ENCODE results near the gene MFSD8. TPM values are rescaled to one million over a fixed set of nuclear protein-coding genes. Genes with fewer than 3 reads are reported as not detected.

Gene MFSD8
- total and polyA plus RNA-seq, 2 of the 8 experiments (the other 6 are each of a cell fraction or from before 2014, with no cell fraction given), result 9.2 to 15.8 TPM

DNA sequence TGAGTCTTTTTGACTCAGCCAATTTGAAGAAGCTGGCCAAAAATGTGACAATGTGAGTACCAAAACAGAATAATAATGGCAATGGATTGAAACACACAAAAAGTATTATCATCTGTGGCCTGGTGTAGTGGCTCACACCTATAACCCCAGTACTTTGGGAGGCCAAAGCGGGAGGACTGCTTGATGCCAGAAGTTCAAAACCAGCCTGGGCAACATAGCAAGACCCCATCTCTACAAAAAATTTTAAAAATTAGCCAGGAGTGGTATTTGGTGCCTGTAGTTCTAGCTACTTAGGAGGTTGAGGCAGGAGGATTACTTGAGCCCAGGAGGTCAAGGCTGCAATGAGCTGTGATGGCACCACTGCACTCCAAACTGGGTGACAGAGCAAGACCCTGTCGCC lies 42.7 kb downstream of the MFSD8 start:
- 80% methylated on average over 2 of the region's 2 CpGs; no CpG with 5 or more reads in 1 of the 2 experiments for WGBS, 2 experiments (ENCODE audit: extremely low coverage in 1 of 2, insufficient coverage in 1 of 2, insufficient read length in 1 of 2, insufficient replicate concordance in 2 of 2, low coverage in 1 of 2, low lambda C conversion rate in 2 of 2, missing lambda C conversion rate in 1 of 2)
- no peak overlapping the region for H3K23ac ChIP-seq (ENCODE audit: insufficient read length)
- ChIA-PET POLR2A (ENCODE audit: partially characterized antibody) (interaction anchor here (0.9 to 1.6 kb wide), 2 partner anchors 11 to 41 kb away, joined by 3 to 4 read pairs; partner anchors contain the start of gene PLK4), CTCF (ENCODE audit: partially characterized antibody) (interaction anchor here (0.9 kb wide), 1 partner anchor 9 kb away, joined by 3 read pairs; no protein-coding TSS in a partner anchor)
- no peak overlapping the region for H3K4me2 ChIP-seq (ENCODE audit: insufficient read depth in 1 of 2, low read depth in 2 of 2, low read length in 2 of 2)
- H4K91ac ChIP-seq (replicated peaks; ENCODE audit: insufficient read length, low read length), result no peak overlapping the region
- no peaks in the 10 kb centered on the region for H4K20me1 ChIP-seq (replicated peaks in 1 of 2; ENCODE audit: control insufficient read depth in 1 of 2, insufficient read depth in 2 of 2, low read length in 2 of 2)
- no peak overlapping the region for H3K14ac ChIP-seq (ENCODE audit: insufficient read length)
- H3K9me3 ChIP-seq (ENCODE audit: insufficient read depth in 2 of 2, low read depth in 1 of 2, low read length in 1 of 2), result no peaks in the 10 kb centered on the region
- H4K8ac ChIP-seq (ENCODE audit: extremely low read depth, insufficient read depth, low read length), result no peak overlapping the region
- H3K23me2 ChIP-seq (ENCODE audit: low read depth, low read length), result no peaks in the 10 kb centered on the region
- no peak overlapping the region for H2BK5ac ChIP-seq (ENCODE audit: low read depth, low read length)
- no peaks in the 10 kb centered on the region for H3K79me2 ChIP-seq (ENCODE audit: control insufficient read depth in 1 of 2, insufficient read depth in 2 of 2, low read length in 2 of 2)
- TF ChIP-seq CTCF (IDR thresholded peaks at IDR 0.05; ENCODE audit: control extremely low read depth in 1 of 3, insufficient read depth in 1 of 3, low read depth in 1 of 3, low read length in 3 of 3) (no peak), TEAD4 (IDR thresholded peaks at IDR 0.05; ENCODE audit: low read depth, low read length) (no peak)
- FAIRE-seq (no peak), DNase-seq (ENCODE audit: low read depth in 1 of 2, low spot score in 2 of 2) (no peak)
- H2BK20ac ChIP-seq (ENCODE audit: low read length), result no peak overlapping the region
- H3K4ac ChIP-seq (replicated peaks; ENCODE audit: insufficient read length, low read depth, low read length), result no peak overlapping the region
- no peak overlapping the region for H4K5ac ChIP-seq (ENCODE audit: insufficient read length, low read depth, low read length)
- H2BK15ac ChIP-seq (ENCODE audit: low read length), result no peak overlapping the region
- H3K56ac ChIP-seq (replicated peaks; ENCODE audit: insufficient read length, low read depth, low read length), result no peak overlapping the region
- H2BK12ac ChIP-seq (ENCODE audit: low read depth, low read length), result no peak overlapping the region
- peaks cover 0 to 22% (median 7%) of the 10 kb centered on the region in 4 experiments; a peak in 6 of 8 replicates for H3K36me3 ChIP-seq (ENCODE audit: control insufficient read depth in 2 of 4, insufficient read depth in 4 of 4, low read length in 3 of 4)
- H3K9ac ChIP-seq (replicated peaks in 1 of 4; ENCODE audit: extremely low read depth in 1 of 4, low read depth in 3 of 4, low read length in 3 of 4), result no peak overlapping the region
- no peaks in the 10 kb centered on the region for H3K4me1 ChIP-seq (replicated peaks in 1 of 4; ENCODE audit: control insufficient read depth in 3 of 4, insufficient read depth in 4 of 4, low read length in 3 of 4)
- no peak overlapping the region for H2AK5ac ChIP-seq (ENCODE audit: low read depth, low read length)
- H2BK120ac ChIP-seq (replicated peaks; ENCODE audit: low read depth, low read length), result no peak overlapping the region
- no peaks in the 10 kb centered on the region for H3K27me3 ChIP-seq (replicated peaks in 1 of 4; ENCODE audit: control insufficient read depth in 3 of 4, extremely low read depth in 1 of 4, insufficient read depth in 3 of 4, low read length in 3 of 4)
- H3K18ac ChIP-seq (ENCODE audit: extremely low read depth, low read length), result no peak overlapping the region
- no peak overlapping the region for H3K27ac ChIP-seq (ENCODE audit: low read depth, low read length)
- H3K4me3 ChIP-seq (ENCODE audit: extremely low read depth in 1 of 4, insufficient read depth in 2 of 4, low read depth in 3 of 4, low read length in 4 of 4), result no peak overlapping the region
- no peak overlapping the region for H2AFZ ChIP-seq (ENCODE audit: low read length)
- no peaks in the 10 kb centered on the region for H3K79me1 ChIP-seq (ENCODE audit: low read depth, low read length)

All from H1 (cell line).